ENCODE data around the gene CTNNBIP1.

CTNNBIP1 gene

GRCh38 chr1:9823943-9824701 is 85.9 kb downstream of the CTNNBIP1 start, which contains the start of gene CLSTN1:
TSS of gene CLSTN1 (minus strand) at chr1:9823965. CDS start at chr1:9823733, 232 bp downstream.
- Histone ChIP-seq H3K4me3 (ENCODE audit: low read depth, low read length) (peak within 1 kb of the TSS; percentile 89), H3K27ac (ENCODE audit: extremely low read depth, low read depth, low read length) (peak within 1 kb of the TSS; percentile 83), H3K4me1 (ENCODE audit: control insufficient read depth, insufficient read depth, low read length) (peaks cover 24% of the 10 kb centered on the region), H3K9me3 (ENCODE audit: control insufficient read depth, insufficient read depth, low read depth, low read length) (no peaks in the 10 kb centered on the region), H3K36me3 (ENCODE audit: control insufficient read depth in 2 of 2, insufficient read depth in 1 of 2, low read length in 2 of 2) (no peaks in the 10 kb centered on the region; a peak in 1 of 3 replicates)
- CTCF ChIA-PET = interaction anchor here (0.6 kb wide), 3 partner anchors 38 to 241 kb away, joined by 3 to 5 read pairs (median 3); no protein-coding TSS in a partner anchor
- POLR2A ChIA-PET = no interaction called here
- TF ChIP-seq ZNF24 (tag by site-specific recombination; IDR thresholded peaks at IDR 0.05) (0 out of 2 replicates have a peak, but pooled peaks have one; percentile 38), GLIS1 (tag by site-specific recombination; IDR thresholded peaks at IDR 0.05) (peak; percentile 70), SCRT1 (tag by site-specific recombination; IDR thresholded peaks at IDR 0.05; ENCODE audit: borderline replicate concordance) (no peak), ZNF148 (tag by site-specific recombination; IDR thresholded peaks at IDR 0.05; ENCODE audit: borderline replicate concordance) (no peak), ZBTB48 (tag by site-specific recombination; IDR thresholded peaks at IDR 0.05) (peak; percentile 81), ZNF394 (tag by site-specific recombination; IDR thresholded peaks at IDR 0.05; ENCODE audit: borderline replicate concordance) (peak; percentile 11; the same call in 1 of the 2 replicates), CTCF (tag by site-specific recombination; IDR thresholded peaks at IDR 0.05) (peak; percentile 12; the same call in 1 of the 2 replicates), ZNF335 (tag by site-specific recombination; conservative IDR thresholded peaks at IDR 0.05) (peak; percentile 85), PRDM10 (tag by site-specific recombination; IDR thresholded peaks at IDR 0.05) (no peak), HOXC10 (CRISPR knock-in tag; IDR thresholded peaks at IDR 0.05) (no peak), ZNF518A (tag by site-specific recombination; conservative IDR thresholded peaks at IDR 0.05; ENCODE audit: low read depth) (no peak), ZBTB7A (tag by site-specific recombination; IDR thresholded peaks at IDR 0.05; ENCODE audit: low read depth) (peak; percentile 88), ZBTB26 (tag by site-specific recombination; optimal IDR thresholded peaks at IDR 0.05) (peak; percentile 86), KLF7 (tag by site-specific recombination; IDR thresholded peaks at IDR 0.05; ENCODE audit: borderline replicate concordance) (0 out of 2 replicates have a peak, but pooled peaks have one; percentile 49), ZNF629 (tag by site-specific recombination; IDR thresholded peaks at IDR 0.05) (peak; percentile 50), ZNF37A (tag by site-specific recombination; IDR thresholded peaks at IDR 0.05) (no peak), ZNF664 (tag by site-specific recombination; IDR thresholded peaks at IDR 0.05) (no peak), ZNF2 (tag by site-specific recombination; IDR thresholded peaks at IDR 0.05) (0 out of 2 replicates have a peak, but pooled peaks have one; percentile 20), ZNF549 (tag by site-specific recombination; IDR thresholded peaks at IDR 0.05) (no peak), KLF1 (tag by site-specific recombination; IDR thresholded peaks at IDR 0.05) (peak; percentile 30; the same call in 1 of the 2 replicates), ZEB2 (tag by site-specific recombination; IDR thresholded peaks at IDR 0.05) (peak; percentile 67; the same call in 1 of the 2 replicates), ZBTB17 (tag by site-specific recombination; IDR thresholded peaks at IDR 0.05) (peak; percentile 37; the same call in 1 of the 2 replicates)

Data from HEK293 (cell line).